A549 (cell line): ENCODE results near the gene MYCT1.

Experiments
- CHD2 ChIP-seq: fragments of 150-350 bp; IDR thresholded peaks from 2 replicates; pipeline ENCODE4 v1.6.1; 2014; ENCODE audit warnings: low read length; ENCODE audit not compliant: partially characterized antibody
- ESRRA ChIP-seq: fragments of 150-350 bp; IDR thresholded peaks from 2 replicates; pipeline ENCODE4 v1.6.1; 2014; ENCODE audit warnings: mild to moderate bottlenecking, low read length, borderline replicate concordance
- FOSL2 ChIP-seq, 2 experiments: fragments of 450-650 bp in 1 of 2; fragments of >200 bp in 1 of 2; sonication (Bioruptor Twin) in 1 of 2; formaldehyde crosslinking; IDR thresholded peaks; 2 replicates each; pipeline versions ENCODE4 v1.5.0 to v1.6.1; 2016 to 2020; ENCODE audit warnings: mild to moderate bottlenecking in 1 of 2, moderate library complexity in 1 of 2
- KDM1A ChIP-seq: fragments of 200-600 bp; sonication (generic); IDR thresholded peaks from 2 replicates; pipeline ENCODE4 v1.6.1; 2016; ENCODE audit warnings: low read depth, mild to moderate bottlenecking
- MAFK ChIP-seq: fragments of 450-650 bp; IDR thresholded peaks from 2 replicates; pipeline ENCODE4 v1.6.1; 2014; ENCODE audit not compliant: partially characterized antibody
- POLR2AphosphoS2 ChIP-seq: conservative IDR thresholded peaks from 2 replicates; pipeline ENCODE4 v1.6.1; 2012; ENCODE audit warnings: low read length, improper control_type of control experiment, inconsistent platforms
- RAD21 ChIP-seq, 2 experiments: fragments of >200 bp in 1 of 2; sonication (Bioruptor Twin) in 1 of 2; formaldehyde crosslinking in 1 of 2; IDR thresholded peaks in 1 of 2; conservative IDR thresholded peaks in 1 of 2; 2 replicates in 1 of 2; 3 replicates in 1 of 2; pipeline ENCODE4 v1.6.1; 2012 to 2018; ENCODE audit warnings: inconsistent platforms in 1 of 2
- SMC3 ChIP-seq: fragments of >200 bp; sonication (Bioruptor Twin); formaldehyde crosslinking; IDR thresholded peaks from 3 replicates; pipeline ENCODE4 v1.6.1; 2018; ENCODE audit warnings: inconsistent platforms
- SREBF2 ChIP-seq: fragments of 450-650 bp; IDR thresholded peaks from 2 replicates; pipeline ENCODE4 v1.6.1; 2014; ENCODE audit warnings: mild to moderate bottlenecking, moderate library complexity
- TF ChIP-seq, protein P1 (sequence below): fragments of 200-600 bp; sonication (generic); IDR thresholded peaks from 2 replicates; pipeline ENCODE4 v1.6.1; 2016; ENCODE audit warnings: antibody characterized with exemption, mild to moderate bottlenecking, moderate library complexity
- TF ChIP-seq, protein P2 (sequence below): IDR thresholded peaks from 2 replicates; pipeline ENCODE4 v1.6.1; 2012
- TF ChIP-seq, protein P3 (sequence below): fragments of >200 bp; sonication (Bioruptor Twin); formaldehyde crosslinking; IDR thresholded peaks from 3 replicates; pipeline ENCODE4 v1.5.1; 2016

DNA sequence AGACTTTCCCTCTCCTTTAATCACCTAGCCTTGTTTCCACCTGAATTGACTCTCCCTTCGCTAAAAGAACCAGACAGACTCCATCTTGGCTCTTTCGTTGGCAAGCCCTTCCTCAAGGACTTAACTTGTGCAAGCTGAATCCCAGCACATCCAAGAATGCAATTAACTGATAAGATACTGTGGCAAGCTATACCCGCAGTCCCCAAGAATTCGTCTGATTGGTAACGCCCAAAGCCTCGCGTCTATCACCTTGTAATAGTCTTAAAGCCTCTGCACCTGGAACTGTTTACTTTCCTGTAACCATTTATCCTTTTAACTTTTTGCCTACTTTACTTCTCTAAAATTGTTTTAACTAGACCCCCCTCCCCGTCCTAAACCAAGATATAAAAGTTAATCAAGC is 15.6 kb upstream of the MYCT1 start:
- TF ChIP-seq KDM1A (no peak), SMC3 (no peak), POLR2AphosphoS2 (no peak), RAD21 (conservative IDR thresholded peaks at IDR 0.05 in 1 of 2, IDR thresholded peaks at IDR 0.05 in 1 of 2) (no peak), CHD2 (no peak), MAFK (no peak), FOSL2 (IDR thresholded peaks at IDR 0.05) (no peak), FOSL2 (CRISPR knock-in tag; IDR thresholded peaks at IDR 0.05) (no peak), ESRRA (no peak), SREBF2 (no peak)
- TF ChIP-seq, protein P1, sequence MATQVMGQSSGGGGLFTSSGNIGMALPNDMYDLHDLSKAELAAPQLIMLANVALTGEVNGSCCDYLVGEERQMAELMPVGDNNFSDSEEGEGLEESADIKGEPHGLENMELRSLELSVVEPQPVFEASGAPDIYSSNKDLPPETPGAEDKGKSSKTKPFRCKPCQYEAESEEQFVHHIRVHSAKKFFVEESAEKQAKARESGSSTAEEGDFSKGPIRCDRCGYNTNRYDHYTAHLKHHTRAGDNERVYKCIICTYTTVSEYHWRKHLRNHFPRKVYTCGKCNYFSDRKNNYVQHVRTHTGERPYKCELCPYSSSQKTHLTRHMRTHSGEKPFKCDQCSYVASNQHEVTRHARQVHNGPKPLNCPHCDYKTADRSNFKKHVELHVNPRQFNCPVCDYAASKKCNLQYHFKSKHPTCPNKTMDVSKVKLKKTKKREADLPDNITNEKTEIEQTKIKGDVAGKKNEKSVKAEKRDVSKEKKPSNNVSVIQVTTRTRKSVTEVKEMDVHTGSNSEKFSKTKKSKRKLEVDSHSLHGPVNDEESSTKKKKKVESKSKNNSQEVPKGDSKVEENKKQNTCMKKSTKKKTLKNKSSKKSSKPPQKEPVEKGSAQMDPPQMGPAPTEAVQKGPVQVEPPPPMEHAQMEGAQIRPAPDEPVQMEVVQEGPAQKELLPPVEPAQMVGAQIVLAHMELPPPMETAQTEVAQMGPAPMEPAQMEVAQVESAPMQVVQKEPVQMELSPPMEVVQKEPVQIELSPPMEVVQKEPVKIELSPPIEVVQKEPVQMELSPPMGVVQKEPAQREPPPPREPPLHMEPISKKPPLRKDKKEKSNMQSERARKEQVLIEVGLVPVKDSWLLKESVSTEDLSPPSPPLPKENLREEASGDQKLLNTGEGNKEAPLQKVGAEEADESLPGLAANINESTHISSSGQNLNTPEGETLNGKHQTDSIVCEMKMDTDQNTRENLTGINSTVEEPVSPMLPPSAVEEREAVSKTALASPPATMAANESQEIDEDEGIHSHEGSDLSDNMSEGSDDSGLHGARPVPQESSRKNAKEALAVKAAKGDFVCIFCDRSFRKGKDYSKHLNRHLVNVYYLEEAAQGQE: no peak
- TF ChIP-seq, protein P2, sequence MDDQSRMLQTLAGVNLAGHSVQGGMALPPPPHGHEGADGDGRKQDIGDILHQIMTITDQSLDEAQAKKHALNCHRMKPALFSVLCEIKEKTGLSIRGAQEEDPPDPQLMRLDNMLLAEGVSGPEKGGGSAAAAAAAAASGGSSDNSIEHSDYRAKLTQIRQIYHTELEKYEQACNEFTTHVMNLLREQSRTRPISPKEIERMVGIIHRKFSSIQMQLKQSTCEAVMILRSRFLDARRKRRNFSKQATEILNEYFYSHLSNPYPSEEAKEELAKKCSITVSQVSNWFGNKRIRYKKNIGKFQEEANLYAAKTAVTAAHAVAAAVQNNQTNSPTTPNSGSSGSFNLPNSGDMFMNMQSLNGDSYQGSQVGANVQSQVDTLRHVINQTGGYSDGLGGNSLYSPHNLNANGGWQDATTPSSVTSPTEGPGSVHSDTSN: no peak
- TF ChIP-seq, protein P3, sequence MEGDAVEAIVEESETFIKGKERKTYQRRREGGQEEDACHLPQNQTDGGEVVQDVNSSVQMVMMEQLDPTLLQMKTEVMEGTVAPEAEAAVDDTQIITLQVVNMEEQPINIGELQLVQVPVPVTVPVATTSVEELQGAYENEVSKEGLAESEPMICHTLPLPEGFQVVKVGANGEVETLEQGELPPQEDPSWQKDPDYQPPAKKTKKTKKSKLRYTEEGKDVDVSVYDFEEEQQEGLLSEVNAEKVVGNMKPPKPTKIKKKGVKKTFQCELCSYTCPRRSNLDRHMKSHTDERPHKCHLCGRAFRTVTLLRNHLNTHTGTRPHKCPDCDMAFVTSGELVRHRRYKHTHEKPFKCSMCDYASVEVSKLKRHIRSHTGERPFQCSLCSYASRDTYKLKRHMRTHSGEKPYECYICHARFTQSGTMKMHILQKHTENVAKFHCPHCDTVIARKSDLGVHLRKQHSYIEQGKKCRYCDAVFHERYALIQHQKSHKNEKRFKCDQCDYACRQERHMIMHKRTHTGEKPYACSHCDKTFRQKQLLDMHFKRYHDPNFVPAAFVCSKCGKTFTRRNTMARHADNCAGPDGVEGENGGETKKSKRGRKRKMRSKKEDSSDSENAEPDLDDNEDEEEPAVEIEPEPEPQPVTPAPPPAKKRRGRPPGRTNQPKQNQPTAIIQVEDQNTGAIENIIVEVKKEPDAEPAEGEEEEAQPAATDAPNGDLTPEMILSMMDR: no peak
